Activated CD4-positive, alpha-beta T cell treated with anti-CD3 and anti-CD28 coated beads for 48 hours (primary cell): ENCODE measurements around the gene DCP1B.
A peak's percentile ranks its signal among the peaks of the same experiment; 100 is the strongest.
"Not testable (repeated sequence)": the region's sequence is repeated elsewhere in the genome, so short reads cannot be mapped to it uniquely, and the experiment has no call there.

Source experiments
- DNase-seq: peaks from one replicate; pipeline ENCODE4 v3.0.0-alpha.2; 2020

The DCP1B gene

DNA sequence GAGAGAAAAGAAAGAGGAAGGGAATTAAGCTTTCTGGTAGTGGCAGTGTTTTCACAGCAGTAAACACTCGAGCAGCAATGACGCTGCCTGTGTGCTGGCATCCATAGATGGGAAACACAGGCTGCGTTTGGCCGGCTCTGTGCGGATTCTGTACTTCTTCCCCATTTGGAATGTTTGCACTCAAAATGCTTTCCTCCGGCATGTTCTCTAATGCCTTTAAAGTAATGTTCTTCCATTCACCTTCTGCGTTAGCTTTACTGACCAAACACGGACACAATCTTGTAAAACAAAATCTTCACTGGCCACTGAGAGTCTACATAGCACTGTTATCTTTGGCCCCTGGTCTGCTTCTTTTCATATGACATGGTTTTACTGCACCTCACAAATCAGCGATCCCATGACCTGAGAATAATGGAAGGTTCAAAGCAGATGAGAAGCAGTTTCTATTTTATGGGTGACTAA, 31.4 kb downstream of the DCP1B start:
- DNase-seq = no peak

- DNase-seq = no peak
Observed at GRCh38 chr12:1972260-1972659, 32.0 kb downstream of the DCP1B start.

GRCh38 chr12:1970331-1970900, 33.8 kb downstream of the DCP1B start:
- DNase-seq = no peak

DNA sequence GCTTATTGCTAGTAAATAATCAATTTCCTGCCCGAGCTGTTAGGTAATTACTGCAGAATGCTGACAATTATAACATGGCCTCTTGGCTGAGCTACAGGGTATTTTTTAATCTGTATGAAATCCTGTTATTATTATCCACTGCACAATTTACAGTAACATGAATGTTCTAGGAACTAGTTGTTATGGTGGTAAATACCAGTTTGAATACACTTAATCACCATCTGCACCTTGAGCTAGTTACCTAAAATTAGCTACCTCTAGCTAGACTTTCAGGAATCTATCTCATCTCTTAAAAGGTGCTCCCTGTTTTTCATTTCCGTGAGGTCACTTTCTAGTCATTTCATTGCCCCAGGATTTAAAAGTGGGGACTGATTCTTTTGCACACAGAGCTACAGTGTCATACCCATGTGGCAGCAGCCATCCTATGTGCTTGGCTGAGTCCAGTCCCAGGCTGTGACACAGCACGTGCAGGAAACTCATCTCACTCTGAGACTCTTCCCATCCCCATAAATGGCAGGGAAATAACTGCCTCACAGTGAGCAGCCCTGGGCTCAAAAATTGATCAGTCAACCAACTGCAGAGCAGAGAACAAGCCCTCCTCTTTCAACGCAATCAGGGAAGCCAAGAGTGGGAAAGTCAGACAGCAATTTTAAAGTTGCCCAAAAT, 37.6 kb downstream of the DCP1B start:
- no peak for DNase-seq

- no peak for DNase-seq
Observed at GRCh38 chr12:1965916-1966315, 38.3 kb downstream of the DCP1B start.

GRCh38 chr12:1962051-1963020, 41.9 kb downstream of the DCP1B start:
- DNase-seq = no peak

DNA sequence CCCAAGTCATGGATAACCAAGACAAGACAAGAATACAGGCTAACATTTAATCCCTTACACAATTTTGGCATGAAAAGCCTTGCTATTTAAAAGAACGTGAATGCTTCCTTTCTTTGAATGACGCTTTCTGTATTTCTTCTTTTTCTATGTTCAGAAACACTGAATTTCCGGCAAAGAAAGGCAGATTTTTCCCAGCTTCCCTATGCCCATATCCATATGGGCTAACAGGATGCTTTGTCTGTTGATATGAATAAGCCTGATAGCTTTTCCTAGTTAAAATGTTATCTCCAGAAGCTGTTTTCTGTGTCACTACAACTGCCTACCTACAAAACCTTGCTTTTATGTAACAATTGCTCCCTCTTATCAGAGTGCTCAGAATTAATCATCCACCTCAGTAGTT, 47.5 kb downstream of the DCP1B start:
- no peak for DNase-seq

DNA sequence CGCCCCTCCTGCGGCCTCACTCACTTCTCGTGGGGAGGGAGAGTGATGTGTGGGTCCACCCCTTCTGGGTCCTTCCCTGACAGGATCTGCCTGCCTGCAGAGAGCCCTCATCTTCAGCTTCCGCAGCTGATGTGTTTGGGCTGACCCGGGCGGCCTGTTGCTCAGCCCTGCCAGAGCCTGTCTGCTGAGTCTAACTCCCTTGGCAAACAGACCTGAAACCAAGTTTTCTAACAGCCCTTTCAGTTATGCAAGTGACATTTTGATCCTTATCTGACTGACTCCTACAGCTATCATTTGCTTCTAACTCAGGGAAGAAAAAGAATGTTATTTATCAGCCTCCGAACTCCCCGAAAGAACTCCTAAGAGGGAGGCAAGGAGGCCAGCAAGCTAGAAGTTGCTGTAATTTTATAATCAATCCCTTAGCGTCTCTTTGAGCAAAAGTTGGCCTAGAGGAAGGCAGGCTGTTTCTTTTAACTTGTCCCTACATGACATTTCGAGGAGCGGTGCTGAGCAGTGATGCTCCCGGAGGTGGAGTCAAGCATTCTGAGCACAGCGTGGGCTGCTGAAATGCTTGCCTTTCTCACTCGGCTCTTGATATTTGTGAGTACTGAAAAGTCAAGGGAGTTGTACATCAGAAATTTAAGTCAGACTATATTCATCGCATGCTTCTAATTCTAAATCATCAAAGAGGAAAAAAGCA, 54.3 kb downstream of the DCP1B start:
- no peak for DNase-seq

- no peak for DNase-seq
Observed at GRCh38 chr12:1948883-1949282, 55.4 kb downstream of the DCP1B start.

DNA sequence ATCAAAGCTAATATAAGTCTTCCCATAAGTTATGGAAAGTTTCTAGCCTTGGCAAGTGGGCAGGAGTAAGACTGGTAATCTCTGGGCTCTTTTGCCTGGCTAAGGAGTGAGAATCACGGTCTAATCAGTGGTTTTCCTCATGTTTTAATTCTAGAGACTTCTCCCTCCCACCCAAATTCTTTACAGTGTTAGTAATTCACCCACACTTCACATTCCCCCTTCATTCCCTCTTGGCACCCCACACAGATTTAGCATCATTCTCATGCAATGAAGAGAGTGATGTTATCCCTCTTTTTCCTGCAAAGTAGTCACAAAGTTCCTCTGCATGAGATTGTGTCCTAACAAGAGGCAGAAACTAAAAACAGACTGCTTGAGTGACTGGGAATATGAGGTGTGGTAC, 57.2 kb downstream of the DCP1B start:
- no peak for DNase-seq

GRCh38 chr12:1946296-1946695, 58.0 kb downstream of the DCP1B start:
- no peak for DNase-seq

DNA sequence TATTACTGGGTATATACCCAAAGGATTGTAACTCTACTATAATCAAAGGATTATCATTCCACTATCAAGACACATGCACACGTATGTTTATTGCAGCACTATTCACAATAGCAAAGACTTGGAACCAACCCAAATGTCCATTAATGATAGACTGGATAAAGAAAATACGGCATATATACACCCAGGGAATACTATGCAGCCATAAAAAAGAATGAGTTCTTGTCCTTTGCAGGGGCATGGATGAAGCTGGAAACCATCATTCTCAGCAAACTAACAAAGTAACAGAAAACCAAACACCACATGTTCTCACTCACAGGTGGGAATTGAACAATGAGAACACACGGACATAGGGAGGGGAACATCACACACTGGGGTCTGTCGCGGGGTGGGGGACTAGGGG, 58.8 kb downstream of the DCP1B start:
- DNase-seq = not testable (repeated sequence)

- DNase-seq = peak; percentile 92
Observed at GRCh38 chr12:1939801-1940607, 64.3 kb downstream of the DCP1B start.

DNA sequence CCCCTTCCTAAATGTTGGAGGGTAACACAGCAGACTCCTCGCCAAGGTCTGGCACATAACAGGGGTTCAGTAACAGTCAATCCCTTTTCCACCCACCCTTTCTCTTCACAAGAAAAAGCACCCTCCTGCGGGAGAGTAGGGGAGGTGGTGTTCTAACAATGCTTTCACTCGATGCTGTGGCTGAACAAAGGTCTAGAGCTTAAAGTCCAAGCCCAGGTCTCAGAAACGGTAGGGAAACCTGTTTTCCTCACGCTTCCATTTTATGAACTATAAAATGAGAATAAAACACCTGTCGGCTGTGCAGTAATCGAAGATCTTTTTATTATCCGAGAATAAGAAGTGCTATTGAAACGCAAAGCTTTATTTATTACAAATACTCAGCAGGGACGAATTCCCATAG, 64.9 kb downstream of the DCP1B start:
- no peak for DNase-seq

GRCh38 chr12:1937481-1938224, 66.6 kb downstream of the DCP1B start:
- DNase-seq = no peak

DNA sequence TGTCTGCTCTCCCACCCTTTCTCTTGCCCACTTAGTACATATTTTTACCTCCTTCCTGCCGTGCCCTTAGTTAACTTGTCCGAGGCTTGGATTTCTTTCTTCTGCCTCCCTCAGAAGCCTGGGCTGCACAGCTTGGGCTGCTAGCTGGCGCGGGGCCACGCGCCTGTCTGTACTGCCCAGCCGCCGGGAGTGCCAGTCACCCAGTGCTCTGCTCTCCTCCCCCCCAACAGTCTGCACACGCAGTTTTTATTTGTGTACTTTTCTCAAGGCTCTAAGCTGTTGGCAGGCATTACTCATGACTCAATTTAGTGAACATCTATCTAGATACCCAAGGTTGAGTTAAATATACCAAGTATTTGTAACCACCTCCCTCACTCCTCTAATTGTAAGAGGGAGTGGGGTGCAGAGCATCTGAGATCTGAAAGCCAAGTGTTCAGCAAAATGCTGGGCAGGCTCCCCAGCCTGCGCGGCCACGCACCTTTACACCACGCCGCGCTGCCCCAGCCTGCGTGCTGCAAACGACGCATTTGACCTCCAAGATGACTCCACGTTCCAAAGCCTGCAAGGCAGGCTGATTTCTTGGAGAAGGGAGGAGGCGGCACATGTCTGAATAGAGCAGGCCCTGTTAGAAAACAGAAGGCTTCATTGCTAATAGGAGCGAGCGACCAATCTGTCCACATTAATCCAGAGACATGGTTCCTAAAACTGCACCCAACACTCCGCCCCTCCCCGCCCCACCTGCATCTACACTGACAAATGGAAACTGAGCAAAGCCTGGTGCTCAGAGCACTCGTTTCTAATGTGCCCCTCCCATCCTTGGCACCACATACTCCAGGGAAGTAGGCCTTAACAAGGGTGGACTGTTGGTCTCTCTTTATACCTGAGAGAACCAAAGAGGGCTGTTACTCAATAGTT, 67.6 kb downstream of the DCP1B start:
- DNase-seq = no peak

DNA sequence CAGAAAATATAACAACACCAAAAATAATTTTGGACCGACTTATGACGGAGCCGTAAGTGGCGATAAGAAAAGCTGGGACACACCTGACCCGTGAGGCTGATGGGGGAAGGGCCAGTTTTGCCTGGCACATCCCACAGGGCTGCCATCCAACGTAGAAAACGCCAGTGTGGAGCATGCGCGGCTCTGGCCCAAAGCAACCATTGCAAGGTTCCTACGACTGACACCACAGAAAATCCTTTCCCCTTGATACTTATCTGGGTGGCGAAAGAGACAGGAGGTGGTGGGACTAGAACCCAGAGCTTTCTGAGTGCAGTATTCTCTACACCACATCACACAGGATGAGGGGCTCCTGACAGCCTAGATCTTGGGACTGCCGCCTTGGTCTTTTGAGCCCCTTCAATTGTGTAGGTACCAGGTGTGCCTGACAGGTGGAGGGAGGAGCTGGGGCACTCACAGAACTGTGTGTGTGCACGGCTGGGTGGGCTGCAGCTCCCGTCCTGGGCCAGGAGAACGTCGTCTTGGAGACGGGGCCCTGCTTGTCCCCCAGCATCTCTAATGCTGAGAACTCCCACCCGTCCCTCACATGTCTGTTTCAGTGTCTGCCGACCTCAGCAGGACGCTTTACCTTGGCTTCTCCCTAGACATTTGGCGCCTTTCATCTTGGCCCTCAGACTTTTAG, 68.4 kb downstream of the DCP1B start:
- DNase-seq = no peak

DNA sequence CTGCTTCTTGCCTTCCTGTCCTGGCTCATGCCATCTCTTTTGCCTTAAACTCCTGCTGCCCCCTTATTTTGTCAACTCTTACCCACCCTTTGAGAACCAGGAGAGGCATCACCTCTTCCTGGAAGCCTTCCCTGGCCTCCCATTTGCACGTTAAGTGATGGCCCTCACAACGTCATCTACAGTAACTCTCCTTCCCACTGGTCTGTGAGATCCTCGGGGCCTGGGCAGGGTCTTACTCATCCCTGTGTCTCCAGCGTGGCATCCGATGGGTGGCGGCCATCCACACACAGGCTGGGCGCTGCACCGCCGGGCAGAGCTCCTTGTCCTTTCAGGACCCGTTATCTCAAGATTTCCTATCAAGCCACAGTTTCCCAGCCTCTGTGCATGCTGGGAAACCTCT, 69.0 kb downstream of the DCP1B start:
- no peak for DNase-seq

GRCh38 chr12:1934831-1935230, 69.4 kb downstream of the DCP1B start:
- DNase-seq = no peak

- DNase-seq = no peak
Observed at GRCh38 chr12:1934068-1934467, 70.2 kb downstream of the DCP1B start.
